Measurements from ENCODE around the gene NELFA. TPM values are rescaled to one million over a fixed set of nuclear protein-coding genes. Genes with fewer than 3 reads are reported as not detected.

Gene NELFA
- total and polyA plus RNA-seq, 2 donors from 2014 or later, result 17.8 to 39.1 TPM

- FAIRE-seq, result no peak
- Histone ChIP-seq H3K4me3 (ENCODE audit: low read length in 3 of 3) (no peak overlapping the region), H3K9ac (ENCODE audit: low read length in 3 of 3) (no peak overlapping the region), H3K27ac (ENCODE audit: low read depth in 2 of 2, low read length in 2 of 2) (no peak overlapping the region), H3K4me1 (ENCODE audit: control insufficient read depth in 2 of 3, insufficient read depth in 2 of 3, low read depth in 1 of 3, low read length in 3 of 3) (no peaks in the 10 kb centered on the region), H3K27me3 (ENCODE audit: control insufficient read depth, insufficient read depth, low read length) (no peaks in the 10 kb centered on the region), H3K9me3 (ENCODE audit: control insufficient read depth in 2 of 3, insufficient read depth in 1 of 3, low read length in 3 of 3) (no peaks in the 10 kb centered on the region), H3K36me3 (ENCODE audit: control insufficient read depth in 2 of 3, insufficient read depth in 3 of 3, low read length in 3 of 3) (peaks cover 0 to 43% (median 5%) of the 10 kb centered on the region in 3 donors)
- intact Hi-C loops (cut with DNase I), result no loop called here
- DNase-seq, result peak in 2 of 5 donors; percentile 38 to 66
- TF ChIP-seq, protein P1, sequence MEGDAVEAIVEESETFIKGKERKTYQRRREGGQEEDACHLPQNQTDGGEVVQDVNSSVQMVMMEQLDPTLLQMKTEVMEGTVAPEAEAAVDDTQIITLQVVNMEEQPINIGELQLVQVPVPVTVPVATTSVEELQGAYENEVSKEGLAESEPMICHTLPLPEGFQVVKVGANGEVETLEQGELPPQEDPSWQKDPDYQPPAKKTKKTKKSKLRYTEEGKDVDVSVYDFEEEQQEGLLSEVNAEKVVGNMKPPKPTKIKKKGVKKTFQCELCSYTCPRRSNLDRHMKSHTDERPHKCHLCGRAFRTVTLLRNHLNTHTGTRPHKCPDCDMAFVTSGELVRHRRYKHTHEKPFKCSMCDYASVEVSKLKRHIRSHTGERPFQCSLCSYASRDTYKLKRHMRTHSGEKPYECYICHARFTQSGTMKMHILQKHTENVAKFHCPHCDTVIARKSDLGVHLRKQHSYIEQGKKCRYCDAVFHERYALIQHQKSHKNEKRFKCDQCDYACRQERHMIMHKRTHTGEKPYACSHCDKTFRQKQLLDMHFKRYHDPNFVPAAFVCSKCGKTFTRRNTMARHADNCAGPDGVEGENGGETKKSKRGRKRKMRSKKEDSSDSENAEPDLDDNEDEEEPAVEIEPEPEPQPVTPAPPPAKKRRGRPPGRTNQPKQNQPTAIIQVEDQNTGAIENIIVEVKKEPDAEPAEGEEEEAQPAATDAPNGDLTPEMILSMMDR (IDR thresholded peaks at IDR 0.05; ENCODE audit: borderline replicate concordance, extremely low read depth, insufficient read depth), result no peak
Observed at GRCh38 chr4:1983846-1984405, 24.8 kb downstream of the NELFA start.

GRCh38 chr4:1983053-1983845 is 25.5 kb downstream of the NELFA start:
- Histone ChIP-seq H3K4me1 (ENCODE audit: control insufficient read depth in 2 of 3, insufficient read depth in 2 of 3, low read depth in 1 of 3, low read length in 3 of 3) (no peaks in the 10 kb centered on the region), H3K9me3 (ENCODE audit: control insufficient read depth in 2 of 3, insufficient read depth in 1 of 3, low read length in 3 of 3) (no peaks in the 10 kb centered on the region), H3K4me3 (ENCODE audit: low read length in 3 of 3) (no peak overlapping the region), H3K36me3 (ENCODE audit: control insufficient read depth in 2 of 3, insufficient read depth in 3 of 3, low read length in 3 of 3) (peaks cover 2 to 41% (median 7%) of the 10 kb centered on the region in 3 donors), H3K9ac (ENCODE audit: low read length in 3 of 3) (no peak overlapping the region), H3K27me3 (ENCODE audit: control insufficient read depth, insufficient read depth, low read length) (no peaks in the 10 kb centered on the region), H3K27ac (ENCODE audit: low read depth in 2 of 2, low read length in 2 of 2) (no peak overlapping the region)
- TF ChIP-seq, protein P1 (IDR thresholded peaks at IDR 0.05; ENCODE audit: borderline replicate concordance, extremely low read depth, insufficient read depth), result no peak
- peak in 2 of 5 donors; percentile 37 to 70 for DNase-seq
- intact Hi-C loops (cut with DNase I), result no loop called here
- FAIRE-seq, result no peak

GRCh38 chr4:1982124-1983052 is 26.4 kb downstream of the NELFA start:
- H3K27ac ChIP-seq (ENCODE audit: low read depth in 2 of 2, low read length in 2 of 2), result no peak overlapping the region
- FAIRE-seq (no peak), DNase-seq (peak in 2 of 5 donors; percentile 24 to 53)
- intact Hi-C loops (cut with DNase I), result no loop called here
- TF ChIP-seq, protein P1 (IDR thresholded peaks at IDR 0.05; ENCODE audit: borderline replicate concordance, extremely low read depth, insufficient read depth), result no peak
- H3K4me3 ChIP-seq (ENCODE audit: low read length in 3 of 3), result no peak overlapping the region
- H3K4me1 ChIP-seq (ENCODE audit: control insufficient read depth in 2 of 3, insufficient read depth in 2 of 3, low read depth in 1 of 3, low read length in 3 of 3), result no peaks in the 10 kb centered on the region
- no peaks in the 10 kb centered on the region for H3K9me3 ChIP-seq (ENCODE audit: control insufficient read depth in 2 of 3, insufficient read depth in 1 of 3, low read length in 3 of 3)
- no peak overlapping the region for H3K9ac ChIP-seq (ENCODE audit: low read length in 3 of 3)
- peaks cover 2 to 33% (median 7%) of the 10 kb centered on the region in 3 donors for H3K36me3 ChIP-seq (ENCODE audit: control insufficient read depth in 2 of 3, insufficient read depth in 3 of 3, low read length in 3 of 3)
- H3K27me3 ChIP-seq (ENCODE audit: control insufficient read depth, insufficient read depth, low read length), result no peaks in the 10 kb centered on the region
